ENCODE results near the gene PDZD8.

Gene PDZD8, protein sequence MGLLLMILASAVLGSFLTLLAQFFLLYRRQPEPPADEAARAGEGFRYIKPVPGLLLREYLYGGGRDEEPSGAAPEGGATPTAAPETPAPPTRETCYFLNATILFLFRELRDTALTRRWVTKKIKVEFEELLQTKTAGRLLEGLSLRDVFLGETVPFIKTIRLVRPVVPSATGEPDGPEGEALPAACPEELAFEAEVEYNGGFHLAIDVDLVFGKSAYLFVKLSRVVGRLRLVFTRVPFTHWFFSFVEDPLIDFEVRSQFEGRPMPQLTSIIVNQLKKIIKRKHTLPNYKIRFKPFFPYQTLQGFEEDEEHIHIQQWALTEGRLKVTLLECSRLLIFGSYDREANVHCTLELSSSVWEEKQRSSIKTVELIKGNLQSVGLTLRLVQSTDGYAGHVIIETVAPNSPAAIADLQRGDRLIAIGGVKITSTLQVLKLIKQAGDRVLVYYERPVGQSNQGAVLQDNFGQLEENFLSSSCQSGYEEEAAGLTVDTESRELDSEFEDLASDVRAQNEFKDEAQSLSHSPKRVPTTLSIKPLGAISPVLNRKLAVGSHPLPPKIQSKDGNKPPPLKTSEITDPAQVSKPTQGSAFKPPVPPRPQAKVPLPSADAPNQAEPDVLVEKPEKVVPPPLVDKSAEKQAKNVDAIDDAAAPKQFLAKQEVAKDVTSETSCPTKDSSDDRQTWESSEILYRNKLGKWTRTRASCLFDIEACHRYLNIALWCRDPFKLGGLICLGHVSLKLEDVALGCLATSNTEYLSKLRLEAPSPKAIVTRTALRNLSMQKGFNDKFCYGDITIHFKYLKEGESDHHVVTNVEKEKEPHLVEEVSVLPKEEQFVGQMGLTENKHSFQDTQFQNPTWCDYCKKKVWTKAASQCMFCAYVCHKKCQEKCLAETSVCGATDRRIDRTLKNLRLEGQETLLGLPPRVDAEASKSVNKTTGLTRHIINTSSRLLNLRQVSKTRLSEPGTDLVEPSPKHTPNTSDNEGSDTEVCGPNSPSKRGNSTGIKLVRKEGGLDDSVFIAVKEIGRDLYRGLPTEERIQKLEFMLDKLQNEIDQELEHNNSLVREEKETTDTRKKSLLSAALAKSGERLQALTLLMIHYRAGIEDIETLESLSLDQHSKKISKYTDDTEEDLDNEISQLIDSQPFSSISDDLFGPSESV

DNA sequence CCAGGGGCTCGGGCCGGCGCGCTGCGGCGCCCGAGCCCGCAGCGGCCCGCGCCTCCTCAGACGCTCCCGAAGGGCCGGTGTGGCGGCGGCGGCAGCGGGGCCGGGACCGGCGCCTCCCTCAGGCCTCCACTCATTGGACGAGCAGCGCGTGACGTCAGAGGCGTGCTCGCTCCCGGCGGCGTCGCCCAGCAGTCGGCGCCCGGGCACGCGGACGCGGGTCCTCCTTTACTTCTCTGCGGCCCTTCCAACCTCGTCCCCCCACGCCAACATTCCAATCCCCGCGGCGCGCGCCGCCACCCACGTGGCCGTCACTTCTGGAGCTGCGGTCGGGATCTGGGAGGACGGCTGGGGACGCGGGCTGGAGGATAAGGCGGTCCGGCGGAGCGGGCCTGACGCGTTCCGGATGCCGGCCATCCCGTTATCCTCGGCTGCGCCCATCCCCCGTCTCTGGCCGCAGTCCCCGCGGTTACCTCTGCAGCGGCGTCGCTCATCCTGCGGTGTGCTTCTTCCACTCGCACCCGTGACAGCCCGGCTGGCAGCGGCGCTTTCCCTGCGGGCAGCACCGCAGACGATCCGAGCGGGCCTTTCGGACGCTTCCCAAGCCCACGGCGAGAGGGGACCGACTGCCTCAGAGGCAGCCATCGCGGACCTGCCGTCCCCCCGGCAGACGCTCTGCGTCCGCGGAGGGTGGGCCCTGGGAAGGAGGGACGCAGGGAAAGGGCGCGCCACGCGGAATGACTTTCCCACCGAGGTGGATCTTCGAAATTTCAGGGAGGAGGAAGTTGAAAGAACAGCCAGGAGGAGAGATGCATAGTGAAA is at the start of gene PDZD8:
Gene PDZD8, minus strand, starts transcription at position 81 of the 819 bp plus-strand sequence. CDS start 213 bp downstream, outside the sequence.
- peak; percentile 76 to 87 for DNase-seq

DNA sequence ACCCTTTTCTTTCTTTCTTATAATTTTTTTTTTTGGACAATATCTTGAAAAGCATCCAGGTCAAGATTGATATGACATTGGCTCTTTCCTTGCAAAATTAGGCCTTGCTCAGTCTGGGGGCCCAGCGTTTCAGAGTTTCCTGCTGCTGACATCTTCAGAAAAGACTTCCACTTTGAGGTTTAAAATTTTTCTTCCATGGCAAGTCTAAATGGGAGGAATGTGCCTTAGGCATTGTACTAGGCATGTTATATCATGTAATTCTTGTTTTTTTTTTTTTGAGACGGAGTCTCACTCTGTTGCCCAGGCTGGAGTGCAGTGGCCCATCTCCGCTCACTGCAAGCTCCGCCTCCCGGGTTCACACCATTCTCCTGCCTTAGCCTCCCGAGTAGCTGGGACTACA is 48.9 kb upstream of the PDZD8 start:
- DNase-seq, result no peak

DNA sequence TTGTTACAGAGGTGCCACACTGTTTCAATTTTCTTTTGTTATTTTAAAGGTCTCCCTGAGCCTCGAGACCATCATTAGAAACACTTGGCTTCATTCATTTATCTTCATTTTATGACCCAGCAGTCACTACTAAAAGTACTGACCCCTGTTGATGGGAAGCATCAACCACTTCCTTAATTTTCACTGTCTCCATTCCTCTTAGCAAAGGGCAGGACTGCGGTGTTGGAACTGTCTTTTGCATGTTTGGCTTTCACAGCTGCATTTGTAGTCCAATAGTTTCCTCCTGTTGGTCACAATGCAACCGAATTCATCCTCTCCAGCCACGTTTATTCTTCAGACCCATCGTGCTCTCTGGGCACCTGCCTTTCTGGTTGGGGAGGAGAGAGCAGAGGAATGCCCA is 46.7 kb upstream of the PDZD8 start:
- no peak for DNase-seq

DNA sequence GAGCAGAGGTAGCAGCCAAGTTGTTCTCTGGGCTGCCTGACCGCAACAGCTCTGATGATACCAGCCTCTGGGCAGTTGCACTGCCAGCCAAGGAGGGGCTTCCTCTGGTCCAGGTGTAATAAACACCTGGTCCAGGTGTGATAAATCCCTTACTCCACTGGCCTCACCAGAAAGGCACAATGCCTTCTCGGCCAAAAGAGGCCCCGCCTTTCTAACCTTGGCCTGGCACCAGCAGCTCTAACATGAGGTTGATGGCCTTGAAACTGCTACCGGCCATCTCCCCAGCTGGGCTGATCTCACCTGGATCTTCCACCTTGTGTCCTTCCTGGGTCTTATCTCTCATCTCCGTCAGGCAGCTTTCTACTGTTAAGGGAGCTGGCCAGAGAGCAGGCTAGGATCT is 45.5 kb upstream of the PDZD8 start:
- DNase-seq, result no peak

DNA sequence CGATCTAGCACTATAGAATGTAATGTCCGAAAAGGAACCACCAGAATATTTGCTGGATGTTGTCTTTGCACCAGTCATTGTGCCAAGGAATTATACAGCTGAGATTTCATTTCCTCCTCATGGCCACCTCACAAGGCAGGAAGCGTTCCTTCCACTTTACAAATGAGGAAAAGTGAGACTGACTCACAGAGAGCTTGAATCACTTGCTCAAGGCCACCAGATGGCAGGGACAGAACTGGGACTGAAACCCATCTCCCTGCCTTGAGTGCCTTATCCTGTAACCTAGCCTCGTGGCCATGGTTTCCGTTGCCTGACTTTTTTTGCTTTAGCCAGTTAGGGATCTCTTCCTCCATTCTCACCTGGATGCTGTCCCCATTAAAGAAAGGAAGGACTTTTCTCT is 44.7 kb upstream of the PDZD8 start:
- DNase-seq, result no peak

DNA sequence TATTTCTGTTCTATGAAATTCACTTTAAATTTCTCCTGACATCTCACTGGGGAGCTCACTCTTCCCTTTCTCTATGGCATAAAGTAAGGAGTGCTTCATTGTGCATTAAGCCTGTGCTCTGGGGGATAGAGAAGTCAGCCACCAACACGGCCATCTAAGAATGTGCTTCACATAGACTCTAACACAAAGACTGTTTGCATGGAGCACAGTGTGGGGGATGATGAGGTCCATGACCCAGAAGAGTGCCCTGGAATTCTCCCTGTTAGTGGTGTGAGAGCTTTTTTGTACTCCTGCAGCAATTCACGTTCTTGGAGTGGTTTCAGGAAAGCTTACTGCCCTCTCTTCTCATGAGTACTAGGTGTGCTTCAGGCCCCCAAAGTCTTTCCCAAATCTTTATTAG is 43.9 kb upstream of the PDZD8 start:
- DNase-seq, result no peak

DNA sequence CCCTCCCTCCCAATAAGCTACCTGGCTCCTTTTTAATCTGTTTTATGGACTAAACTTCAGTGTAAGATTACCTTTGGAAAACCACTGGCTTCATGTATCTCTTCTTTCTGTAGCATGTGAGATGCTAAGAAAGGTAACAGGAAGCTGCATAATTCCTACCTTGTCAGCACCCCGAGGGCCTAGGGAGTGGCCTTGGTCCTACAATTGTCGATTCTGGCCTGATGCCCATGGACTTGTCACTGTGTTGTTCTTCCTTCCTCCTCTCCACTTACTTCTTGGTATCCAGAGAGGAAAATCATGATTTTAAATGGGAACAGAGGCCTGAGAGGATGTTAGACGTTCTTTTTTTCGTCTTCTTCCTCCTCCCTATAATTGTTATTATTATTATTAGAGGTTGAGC is 42.9 kb upstream of the PDZD8 start:
- DNase-seq, result no peak

DNA sequence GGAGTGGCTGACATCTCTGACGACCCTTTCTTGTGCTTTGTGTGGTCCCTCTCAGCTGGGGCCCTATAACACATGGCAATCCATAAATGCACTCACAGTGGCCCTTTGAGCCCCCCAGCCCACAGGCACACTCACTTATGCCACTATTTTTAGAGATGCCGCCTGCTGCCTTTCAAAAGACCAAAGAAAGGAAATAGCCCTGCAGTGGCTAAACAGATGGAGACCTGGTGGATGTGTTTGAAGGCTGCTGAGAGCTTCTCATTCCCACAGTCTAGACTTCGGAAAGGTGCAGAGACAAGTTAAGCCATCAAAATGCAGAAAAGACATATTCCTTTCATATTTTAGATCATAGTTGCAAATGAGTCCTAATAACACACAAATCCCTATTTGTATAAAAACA is 42.0 kb upstream of the PDZD8 start:
- no peak for DNase-seq

DNA sequence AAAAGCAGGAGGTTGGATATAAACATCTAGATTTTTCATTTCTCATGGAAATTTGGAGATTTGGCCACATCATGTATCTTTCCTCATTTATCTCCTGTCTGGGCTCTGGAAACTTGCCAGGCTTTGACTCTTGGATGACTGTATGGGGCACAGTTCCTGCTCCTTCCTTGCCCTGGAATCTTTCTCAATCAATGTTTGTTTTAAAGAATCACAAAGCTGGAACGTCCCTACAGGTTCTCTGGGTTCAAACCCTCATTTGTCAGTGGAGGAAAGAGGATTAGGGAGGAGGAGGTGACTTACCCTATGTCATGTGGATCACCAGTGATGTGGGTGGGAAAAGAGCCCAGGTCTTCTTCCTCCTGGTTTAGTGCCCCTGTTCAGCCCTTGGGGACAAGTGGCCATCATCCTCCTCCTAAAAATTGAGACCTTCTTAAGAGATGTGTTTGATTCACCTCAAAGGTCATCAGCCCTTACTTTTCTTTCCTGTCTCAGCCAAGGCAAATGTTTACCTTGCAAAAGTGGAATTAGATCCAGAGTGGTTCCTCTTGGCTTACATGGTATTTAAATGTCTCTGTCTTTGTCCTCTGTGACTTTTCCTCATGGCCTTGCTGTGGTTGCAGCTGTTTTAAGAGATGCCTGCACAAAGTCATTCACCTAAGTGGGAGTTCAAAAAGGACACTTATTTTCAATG is 38.8 kb upstream of the PDZD8 start:
- DNase-seq, result no peak

DNA sequence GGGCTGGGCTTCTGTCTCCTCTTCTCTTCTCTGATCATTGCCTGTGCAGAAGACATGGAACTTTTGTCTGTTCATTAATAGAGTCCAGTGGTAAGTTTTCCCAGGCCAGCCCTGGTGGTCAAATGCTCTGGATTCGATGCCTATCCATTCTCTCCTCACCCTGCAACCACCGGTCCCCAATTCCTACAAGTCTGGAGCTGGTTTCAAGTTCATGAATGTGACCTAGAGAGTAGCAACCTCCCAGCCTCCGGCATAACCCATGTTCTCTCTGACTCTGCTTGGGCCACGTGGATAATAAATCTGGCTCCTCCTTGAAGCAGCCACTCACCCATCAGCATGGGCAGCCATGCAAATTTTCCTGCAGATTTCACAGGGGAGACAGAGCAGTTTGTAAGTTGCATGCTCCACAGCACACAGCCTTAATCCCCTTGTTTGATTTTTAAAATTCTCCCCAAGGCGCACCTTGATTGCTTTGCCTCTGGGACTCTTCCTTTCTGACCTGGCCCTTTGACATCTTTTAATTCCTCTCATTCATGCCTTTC is 37.3 kb upstream of the PDZD8 start:
- no peak for DNase-seq

DNA sequence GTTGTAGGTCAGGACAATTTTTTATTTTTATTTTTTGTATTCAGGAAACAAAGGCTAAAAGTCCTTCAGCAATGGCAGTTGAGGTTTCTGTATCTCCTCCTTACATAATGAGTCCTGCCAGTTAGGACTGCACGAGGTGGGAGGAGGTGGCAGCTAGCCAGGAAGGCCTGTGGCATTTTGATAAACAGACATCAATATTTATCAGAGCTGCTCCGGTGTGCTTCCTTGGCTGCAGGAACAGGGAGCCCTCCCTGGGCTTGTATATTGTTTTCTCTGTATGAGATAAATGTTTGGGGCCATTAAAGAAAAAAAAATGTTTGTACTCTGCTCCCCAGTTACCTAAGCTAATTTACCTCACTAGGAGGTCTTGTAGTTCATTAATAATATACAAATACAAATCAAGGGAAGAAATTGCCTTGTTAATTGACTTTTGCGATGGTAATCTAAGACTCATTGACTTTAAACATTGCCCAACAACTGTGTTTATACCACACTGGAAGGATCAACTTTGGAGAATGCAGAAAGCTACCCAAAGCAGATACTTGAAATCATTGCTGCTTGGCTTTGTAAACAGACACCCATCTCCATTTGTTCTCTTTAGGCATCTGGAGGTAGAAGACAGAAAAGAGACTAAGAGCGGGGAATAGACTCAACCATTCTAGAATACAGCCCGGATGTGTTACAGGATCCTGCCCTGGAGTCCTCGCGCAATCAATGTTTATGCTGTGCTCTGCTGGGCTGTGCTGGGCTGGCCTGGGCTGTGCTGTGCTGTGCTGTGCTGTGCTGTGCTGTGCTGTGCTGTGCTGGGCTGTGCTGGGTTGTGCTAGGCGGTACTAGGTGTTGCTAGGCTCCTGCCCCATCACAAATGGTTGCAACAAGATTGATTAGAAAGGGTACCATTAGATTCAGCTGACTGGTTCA is 36.5 kb upstream of the PDZD8 start:
- DNase-seq, result peak in 1 of 2 experiments; percentile 39

DNA sequence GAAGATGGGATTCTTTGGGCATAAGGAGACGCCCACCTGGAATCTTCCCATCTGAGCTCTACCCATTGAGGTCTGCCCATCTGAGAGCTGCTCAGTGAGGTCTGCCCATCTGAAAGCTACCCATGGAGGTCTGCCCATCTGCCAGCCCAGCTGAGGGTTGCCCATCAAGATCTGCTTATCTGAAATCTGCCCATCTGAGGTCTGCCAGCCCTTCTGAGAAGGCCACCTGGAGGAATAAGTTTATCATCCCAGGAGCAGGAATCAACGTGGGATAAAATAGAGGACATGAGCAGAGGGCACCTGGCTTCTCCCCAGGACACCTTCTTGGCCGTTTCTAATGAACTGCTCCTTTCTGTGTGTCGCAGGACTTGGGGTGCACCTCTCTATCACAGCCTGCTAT is 35.3 kb upstream of the PDZD8 start:
- DNase-seq, result no peak

DNA sequence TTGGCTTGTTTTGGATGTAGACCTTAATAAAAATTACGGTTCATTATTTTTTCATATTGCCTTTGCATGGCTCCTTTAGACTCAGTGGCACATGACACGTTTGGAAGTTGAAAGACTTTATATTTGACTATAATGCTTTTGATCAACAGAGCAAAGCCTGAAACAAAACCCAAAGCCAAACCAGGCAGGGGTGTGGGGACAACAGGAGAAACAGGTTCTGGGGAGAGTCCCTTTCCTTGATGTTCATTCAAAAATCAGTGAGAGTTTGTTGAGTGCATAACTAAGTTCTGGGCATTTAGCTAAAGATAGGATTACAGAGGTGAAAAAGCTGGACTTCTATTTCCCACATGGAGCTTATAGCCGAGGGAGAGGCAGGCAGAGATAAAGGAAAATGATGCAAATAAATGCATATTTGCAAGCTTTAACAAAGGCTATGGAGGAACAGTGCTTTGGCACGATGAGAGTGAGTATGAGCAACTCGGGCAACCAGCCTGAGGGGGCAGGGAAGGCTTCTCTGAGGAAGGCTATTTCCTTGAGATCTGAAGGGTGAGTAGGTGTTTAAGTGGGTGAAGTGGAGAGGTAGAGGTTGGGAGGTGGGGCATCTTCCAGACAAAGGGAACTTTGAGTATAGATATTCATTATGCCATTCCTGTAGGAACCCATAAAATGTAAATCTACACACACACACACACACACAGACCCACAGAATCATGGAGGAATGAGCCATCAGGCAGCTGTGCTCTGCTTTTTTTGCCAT is 34.5 kb upstream of the PDZD8 start:
- DNase-seq, result no peak

DNA sequence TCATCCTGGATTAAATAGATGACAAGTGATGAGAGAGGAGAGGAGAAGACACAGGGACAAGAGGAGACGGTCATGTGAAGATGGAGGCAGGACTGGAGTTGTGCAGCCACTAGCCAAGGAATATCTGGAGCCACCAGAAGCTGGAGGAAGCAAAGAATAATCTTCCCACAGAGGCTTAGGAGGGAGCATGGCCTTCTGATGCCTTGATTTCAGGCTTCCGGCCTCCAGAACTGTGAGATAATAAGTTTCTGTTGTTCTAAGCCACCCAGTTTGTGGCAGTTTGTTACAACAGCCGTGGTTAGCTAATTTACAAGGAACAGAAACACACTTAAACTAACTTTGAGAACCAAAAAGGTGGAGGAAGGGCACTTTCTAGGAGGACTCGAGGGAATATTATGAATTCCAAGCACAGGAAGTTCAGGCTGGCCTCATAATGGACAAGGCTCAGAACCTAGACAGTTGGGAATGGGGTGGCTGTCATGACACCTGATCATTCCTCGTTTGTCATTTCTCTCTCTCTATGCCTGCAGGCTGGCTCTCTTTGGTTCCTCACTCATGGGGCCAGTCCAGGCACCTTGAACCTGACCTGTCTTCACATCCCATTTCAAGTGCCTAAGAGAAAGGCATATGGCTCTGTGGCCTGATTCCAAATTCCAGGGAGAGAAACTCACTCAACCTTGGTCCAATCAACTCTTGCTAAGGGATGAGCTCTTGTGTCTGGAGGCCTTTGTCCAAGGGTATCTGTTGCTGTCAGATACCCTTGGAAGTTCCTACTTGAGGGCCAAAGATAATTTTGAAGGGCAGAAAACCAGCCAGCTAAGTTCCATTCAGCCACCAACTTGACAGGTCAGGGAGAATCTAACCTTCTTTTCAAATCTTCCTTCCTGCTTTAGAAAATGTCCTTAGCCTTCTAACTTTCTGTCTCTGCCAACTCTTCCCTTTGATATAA is 33.5 kb upstream of the PDZD8 start:
- DNase-seq, result no peak

DNA sequence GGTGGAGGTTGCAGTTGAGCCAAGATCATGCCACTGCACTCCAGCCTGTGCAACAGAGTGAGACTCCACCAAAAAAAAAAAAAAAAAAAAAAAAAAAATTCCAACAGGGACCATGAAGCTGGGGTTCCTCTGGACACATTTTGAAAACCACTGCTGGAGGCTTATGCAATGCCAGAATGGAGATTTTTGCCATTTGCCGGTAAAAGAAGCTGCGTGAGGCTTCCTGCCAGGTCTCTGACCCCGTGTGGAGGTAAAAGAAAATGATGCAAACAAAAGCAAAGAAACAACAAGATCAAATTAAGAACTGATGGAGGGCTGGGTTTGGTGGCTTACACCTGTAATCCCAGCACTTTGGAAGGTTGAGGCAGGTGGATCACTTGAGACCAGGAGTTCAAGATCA is 30.5 kb upstream of the PDZD8 start:
- no peak for DNase-seq

DNA sequence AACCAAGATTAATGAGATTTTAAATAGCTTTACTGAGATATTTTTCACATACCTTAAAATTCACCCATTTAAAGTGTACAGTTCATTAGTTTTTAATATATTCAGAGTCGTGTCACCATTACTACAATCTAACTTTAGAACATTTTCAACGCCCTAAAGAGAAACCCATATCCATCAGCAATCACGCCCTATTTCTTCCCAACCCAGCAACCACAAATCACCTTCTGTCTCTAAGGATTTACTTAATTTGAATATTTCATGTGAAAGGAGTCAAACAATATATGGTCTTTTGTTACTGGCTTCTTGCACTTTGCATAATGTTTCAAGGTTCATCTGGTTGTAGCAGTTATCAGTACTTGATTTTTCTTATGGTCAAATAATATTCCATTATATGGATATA is 25.1 kb upstream of the PDZD8 start:
- no peak for DNase-seq

DNA sequence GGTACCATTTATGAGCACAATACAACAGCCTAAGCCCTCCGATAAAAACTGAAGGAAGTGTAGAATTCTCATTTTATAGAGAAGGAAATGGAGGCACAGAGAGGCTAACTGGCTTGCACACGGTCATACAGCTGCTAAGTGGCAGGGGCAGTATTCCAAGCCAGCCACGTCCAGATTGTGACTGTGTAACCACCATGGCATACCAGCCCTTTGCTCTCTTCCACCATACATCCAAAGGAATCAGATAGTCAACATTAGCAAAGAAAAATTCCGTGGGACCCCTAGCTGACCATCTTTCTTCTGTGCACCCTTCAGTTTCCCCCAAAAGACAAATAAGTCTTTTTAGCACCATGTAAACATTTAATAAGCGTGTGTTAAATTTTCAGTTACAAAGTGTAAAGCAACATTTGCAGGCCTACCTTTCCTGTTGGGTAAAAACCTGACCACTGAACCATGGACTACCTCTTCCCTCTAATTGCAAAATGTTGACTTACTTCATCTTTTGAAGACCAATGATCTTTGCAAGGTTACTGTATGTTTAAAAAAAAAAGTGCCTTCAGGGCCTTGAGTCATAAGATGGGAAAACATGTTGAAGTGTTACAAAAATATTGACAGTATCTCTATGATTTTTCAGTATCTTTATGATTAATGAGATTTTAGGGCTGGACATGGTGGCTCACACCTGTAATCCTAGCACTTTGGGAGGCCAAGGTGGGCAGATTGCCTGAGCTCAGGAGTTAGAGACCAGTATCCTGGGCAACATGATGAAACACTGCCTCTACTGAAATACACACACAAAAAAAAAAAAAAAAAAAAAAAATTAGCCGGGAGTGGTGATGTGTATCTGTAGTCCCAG is 24.3 kb upstream of the PDZD8 start:
- no peak for DNase-seq

DNA sequence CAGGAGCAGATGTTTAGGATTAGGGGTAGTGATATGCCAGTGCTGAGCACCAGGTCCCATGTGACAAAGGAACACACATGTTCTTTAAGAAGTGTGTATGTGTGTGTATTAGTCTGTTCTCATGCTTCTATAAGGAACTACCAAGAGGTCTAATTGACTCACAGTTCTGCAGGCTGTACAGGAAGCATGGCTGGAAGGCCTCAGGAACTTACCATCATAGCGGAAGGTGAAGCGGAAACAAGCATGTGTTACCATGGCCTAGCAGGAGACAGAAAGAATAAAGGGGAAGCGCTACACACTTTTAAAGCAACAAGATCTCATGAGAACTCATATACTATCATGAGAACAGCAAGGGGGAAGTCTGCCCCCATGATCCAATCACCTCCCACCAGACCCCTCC is 22.8 kb upstream of the PDZD8 start:
- DNase-seq, result no peak
